Measurements from ENCODE around the gene FAT2.
"Not testable (repeated sequence)": the region's sequence is repeated elsewhere in the genome, so short reads cannot be mapped to it uniquely, and the experiment has no call there.

FAT2 gene

GRCh38 chr5:151581812-151582583, 9.1 kb downstream of the FAT2 start:
- DNase-seq (ENCODE audit: low read depth in 2 of 2) = no peak

- no peak for DNase-seq (ENCODE audit: low read depth in 2 of 2)
These were observed 9.8 kb downstream of the FAT2 start for GRCh38 chr5:151581347-151581746.

- DNase-seq (ENCODE audit: low read depth in 2 of 2) = no peak
These were observed 10.3 kb downstream of the FAT2 start for GRCh38 chr5:151580858-151581257.

GRCh38 chr5:151580239-151580638, 10.9 kb downstream of the FAT2 start:
- no peak for DNase-seq (ENCODE audit: low read depth in 2 of 2)

GRCh38 chr5:151579146-151579545, 12.0 kb downstream of the FAT2 start:
- DNase-seq (ENCODE audit: low read depth in 2 of 2) = not testable (repeated sequence)

GRCh38 chr5:151578326-151579025, 12.7 kb downstream of the FAT2 start:
- no peak for DNase-seq (ENCODE audit: low read depth in 2 of 2)

GRCh38 chr5:151577566-151577965, 13.6 kb downstream of the FAT2 start:
- DNase-seq (ENCODE audit: low read depth in 2 of 2) = no peak

- DNase-seq (ENCODE audit: low read depth in 2 of 2) = no peak
These were observed 16.6 kb downstream of the FAT2 start for GRCh38 chr5:151574444-151574996.

GRCh38 chr5:151572657-151573368, 18.3 kb downstream of the FAT2 start:
- DNase-seq (ENCODE audit: low read depth in 2 of 2) = no peak

GRCh38 chr5:151571270-151572173, 19.6 kb downstream of the FAT2 start:
- no peak for DNase-seq (ENCODE audit: low read depth in 2 of 2)

- no peak for DNase-seq (ENCODE audit: low read depth in 2 of 2)
These were observed 20.4 kb downstream of the FAT2 start for GRCh38 chr5:151570512-151571269.

- no peak for DNase-seq (ENCODE audit: low read depth in 2 of 2)
These were observed 21.1 kb downstream of the FAT2 start for GRCh38 chr5:151570058-151570457.

- DNase-seq (ENCODE audit: low read depth in 2 of 2) = peak in 1 of 2 donors; percentile 4
These were observed 21.7 kb downstream of the FAT2 start for GRCh38 chr5:151569132-151570046.

- no peak for DNase-seq (ENCODE audit: low read depth in 2 of 2)
These were observed 23.1 kb downstream of the FAT2 start for GRCh38 chr5:151568036-151568435.

GRCh38 chr5:151565971-151566370, 25.2 kb downstream of the FAT2 start:
- DNase-seq (ENCODE audit: low read depth in 2 of 2) = no peak

- no peak for DNase-seq (ENCODE audit: low read depth in 2 of 2)
These were observed 29.0 kb downstream of the FAT2 start for GRCh38 chr5:151562019-151562707.

- DNase-seq (ENCODE audit: low read depth in 2 of 2) = no peak
These were observed 33.2 kb downstream of the FAT2 start for GRCh38 chr5:151557951-151558350.

GRCh38 chr5:151557466-151557865, 33.7 kb downstream of the FAT2 start:
- DNase-seq (ENCODE audit: low read depth in 2 of 2) = no peak

- no peak for DNase-seq (ENCODE audit: low read depth in 2 of 2)
These were observed 34.3 kb downstream of the FAT2 start for GRCh38 chr5:151556806-151557205.
